Activated CD8-positive, alpha-beta T cell treated with anti-CD3 and anti-CD28 coated beads for 36 hours (primary cell): Measurements from ENCODE around the gene OR6F1. TPM values are rescaled to one million over a fixed set of nuclear protein-coding genes. Genes with fewer than 3 reads are reported as not detected.
"Not testable (repeated sequence)": the region's sequence is repeated elsewhere in the genome, so short reads cannot be mapped to it uniquely, and the experiment has no call there.

Experiments
- ATAC-seq: fragments of 200-7000 bp; cut with Tn5 transposase; one replicate; pipeline ENCODE4 v1.10.0; 2021; ENCODE audit warnings: mild to moderate bottlenecking, moderate library complexity
- CTCF ChIA-PET: fragments of 350-600 bp; sonication (Branson Sonifier 250); formaldehyde crosslinking; loops from one replicate; lab custom pipeline; 2021; ENCODE audit warnings: antibody characterized with exemption; lab: Charles Lee
- POLR2A ChIA-PET: fragments of 350-600 bp; sonication (Branson Sonifier 250); formaldehyde crosslinking; loops from one replicate; lab custom pipeline; 2021; ENCODE audit warnings: antibody characterized with exemption; lab: Charles Lee
- DNase-seq: peaks from one replicate; pipeline ENCODE4 v3.0.0-alpha.2; 2020
- H3K27ac Mint-ChIP-seq: one replicate; pipeline ENCODE4 v1.8.0; 2021; ENCODE audit warnings: mild to moderate bottlenecking, mixed read lengths
- H3K27me3 Mint-ChIP-seq: one replicate; pipeline ENCODE4 v1.8.0; 2021; ENCODE audit warnings: mixed read lengths
- H3K36me3 Mint-ChIP-seq: one replicate; pipeline ENCODE4 v1.8.0; 2021; ENCODE audit warnings: low read depth, mixed read lengths
- H3K4me1 Mint-ChIP-seq: one replicate; pipeline ENCODE4 v1.8.0; 2021; ENCODE audit warnings: low read depth, mixed read lengths
- H3K4me3 Mint-ChIP-seq: one replicate; pipeline ENCODE4 v1.8.0; 2021; ENCODE audit warnings: mild to moderate bottlenecking, moderate library complexity, mixed read lengths
- H3K9me3 Mint-ChIP-seq: one replicate; pipeline ENCODE4 v1.8.0; 2021; ENCODE audit warnings: mixed read lengths
- intact Hi-C: fragments of 100-400 bp; cut with micrococcal nuclease; formaldehyde crosslinking; loops from one replicate; pipeline ENCODE4 v1.10.0; 2022
- total RNA-seq, 2 experiments: library from RNA; stranded (reverse); gene quantifications; one replicate each; pipeline ENCODE4 v1.2.3, GENCODE V29; 2021
- TF ChIP-seq, protein P1 (sequence below): fragments of 200-600 bp; IDR thresholded peaks from one replicate; pipeline ENCODE4 v1.8.0; 2022; ENCODE audit warnings: antibody characterized with exemption, mild to moderate bottlenecking

Gene OR6F1
- not detected for total RNA-seq

DNA sequence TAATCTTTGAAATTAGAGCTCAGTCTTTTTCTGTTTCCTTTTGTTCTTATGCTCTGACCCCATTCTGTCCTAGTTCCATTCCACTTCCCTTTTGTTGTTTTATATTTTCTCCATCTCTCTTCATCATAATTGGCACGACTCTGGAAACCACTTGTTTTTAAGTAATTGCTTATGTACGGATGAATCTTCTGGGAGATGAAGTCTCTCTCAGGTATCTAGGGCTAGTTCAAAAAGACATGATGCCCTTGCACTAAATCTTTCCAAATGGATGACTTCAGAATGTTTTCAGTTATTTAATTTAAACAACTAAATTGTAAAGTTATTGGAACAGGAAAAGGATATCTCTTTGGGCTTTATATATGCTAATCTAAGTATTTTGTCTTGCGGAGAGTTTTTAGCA, at the start of gene OR6F1:
Gene OR6F1 (minus strand): TSS at position 101 of the 400 bp plus-strand sequence. CDS start 3,891 bp downstream, outside the sequence.
- Mint-ChIP-seq H3K4me1 (no peaks in the 10 kb centered on the region), H3K36me3 (no peaks in the 10 kb centered on the region), H3K4me3 (no peak within 1 kb of the TSS), H3K27ac (no peak within 1 kb of the TSS), H3K9me3 (peaks cover 2% of the 10 kb centered on the region), H3K27me3 (peaks cover 2% of the 10 kb centered on the region)
- no peak for ATAC-seq
- DNase-seq, result no peak
- intact Hi-C loops, result no loop called here
- POLR2A ChIA-PET, result no interaction called here
- TF ChIP-seq, protein P1, sequence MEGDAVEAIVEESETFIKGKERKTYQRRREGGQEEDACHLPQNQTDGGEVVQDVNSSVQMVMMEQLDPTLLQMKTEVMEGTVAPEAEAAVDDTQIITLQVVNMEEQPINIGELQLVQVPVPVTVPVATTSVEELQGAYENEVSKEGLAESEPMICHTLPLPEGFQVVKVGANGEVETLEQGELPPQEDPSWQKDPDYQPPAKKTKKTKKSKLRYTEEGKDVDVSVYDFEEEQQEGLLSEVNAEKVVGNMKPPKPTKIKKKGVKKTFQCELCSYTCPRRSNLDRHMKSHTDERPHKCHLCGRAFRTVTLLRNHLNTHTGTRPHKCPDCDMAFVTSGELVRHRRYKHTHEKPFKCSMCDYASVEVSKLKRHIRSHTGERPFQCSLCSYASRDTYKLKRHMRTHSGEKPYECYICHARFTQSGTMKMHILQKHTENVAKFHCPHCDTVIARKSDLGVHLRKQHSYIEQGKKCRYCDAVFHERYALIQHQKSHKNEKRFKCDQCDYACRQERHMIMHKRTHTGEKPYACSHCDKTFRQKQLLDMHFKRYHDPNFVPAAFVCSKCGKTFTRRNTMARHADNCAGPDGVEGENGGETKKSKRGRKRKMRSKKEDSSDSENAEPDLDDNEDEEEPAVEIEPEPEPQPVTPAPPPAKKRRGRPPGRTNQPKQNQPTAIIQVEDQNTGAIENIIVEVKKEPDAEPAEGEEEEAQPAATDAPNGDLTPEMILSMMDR, result no peak
- CTCF ChIA-PET, result no interaction called here

DNA sequence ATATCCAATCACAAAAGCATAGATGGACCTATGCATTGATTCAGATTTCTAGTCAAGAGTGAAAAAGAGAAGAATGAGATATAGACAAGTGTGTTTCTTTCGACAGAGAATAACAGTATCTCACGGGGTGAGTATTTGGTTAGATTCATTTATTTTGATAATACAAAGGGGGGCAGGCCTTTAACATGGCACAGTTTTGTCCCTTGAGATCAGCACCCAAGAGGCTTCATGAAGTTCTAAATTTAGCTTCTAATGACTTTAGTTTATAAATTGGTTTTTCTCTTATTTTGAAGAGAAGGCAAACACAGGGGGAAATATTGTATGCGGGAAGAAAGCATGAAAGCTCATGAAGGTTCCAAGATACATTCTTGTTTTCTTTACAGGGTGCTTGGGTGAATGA, 44.0 kb upstream of the OR6F1 start, which contains the start of gene OR1C1:
Gene OR1C1 (minus strand): TSS at position 101 of the 400 bp plus-strand sequence. CDS start 2,150 bp downstream, outside the sequence.
- Mint-ChIP-seq H3K27ac (no peak within 1 kb of the TSS), H3K4me3 (no peak within 1 kb of the TSS), H3K36me3 (no peaks in the 10 kb centered on the region), H3K4me1 (no peaks in the 10 kb centered on the region), H3K27me3 (no peaks in the 10 kb centered on the region), H3K9me3 (no peaks in the 10 kb centered on the region)
- intact Hi-C loops, result no loop called here
- TF ChIP-seq, protein P1, result no peak
- POLR2A ChIA-PET, result interaction anchor here (0.8 kb wide), 1 partner anchor 97 kb away, joined by 3 read pairs; the partner anchor contains the start of gene TRIM58
- ATAC-seq, result no peak
- CTCF ChIA-PET, result interaction anchor here (1.0 kb wide), 1 partner anchor 101 kb away, joined by 3 read pairs; no protein-coding TSS in a partner anchor
- no peak for DNase-seq

DNA sequence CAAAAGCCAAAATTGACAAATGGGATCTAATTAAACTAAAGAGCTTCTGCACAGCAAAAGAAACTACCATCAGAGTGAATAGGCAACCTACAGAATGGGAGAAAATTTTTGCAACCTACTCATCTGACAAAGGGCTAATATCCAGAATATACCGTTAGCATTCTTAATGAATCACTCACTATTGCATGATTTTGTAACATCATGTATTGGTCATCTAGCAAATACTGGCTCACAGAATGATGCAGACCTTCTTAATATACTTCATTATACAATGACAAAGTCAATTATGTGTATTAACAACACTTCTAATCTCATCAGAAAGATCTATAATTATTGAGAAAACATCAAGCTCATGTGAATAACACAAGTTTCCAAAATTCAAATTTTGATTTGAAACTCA, 37.9 kb upstream of the OR6F1 start:
- H3K27me3 Mint-ChIP-seq, H3K9me3 Mint-ChIP-seq, H3K36me3 Mint-ChIP-seq, CTCF ChIA-PET, POLR2A ChIA-PET, intact Hi-C loops, H3K27ac Mint-ChIP-seq, ATAC-seq, H3K4me1 Mint-ChIP-seq, DNase-seq, H3K4me3 Mint-ChIP-seq: not testable (repeated sequence)

DNA sequence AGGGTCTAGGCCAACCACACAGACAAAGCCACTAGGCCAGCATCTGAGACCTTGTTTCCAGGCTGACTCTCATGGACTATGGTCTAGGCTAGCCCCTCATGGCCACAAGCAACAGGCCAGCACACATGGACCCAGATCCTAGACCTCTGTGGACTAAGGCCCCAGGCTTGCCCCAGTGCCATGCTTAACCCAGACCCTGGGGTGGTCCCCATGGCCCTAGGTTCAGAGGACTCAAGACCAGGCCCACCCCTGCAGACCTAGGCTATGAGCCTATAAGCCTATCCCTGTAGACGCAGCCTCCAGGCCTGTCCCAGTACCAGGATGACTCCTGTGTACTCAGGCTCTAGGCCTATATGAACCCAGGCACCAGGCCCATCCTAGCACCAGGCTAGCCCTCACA, 33.4 kb upstream of the OR6F1 start:
- peaks cover 8% of the 10 kb centered on the region for H3K9me3 Mint-ChIP-seq
- TF ChIP-seq, protein P1, result no peak
- H3K4me3 Mint-ChIP-seq, result no peak overlapping the region
- no peaks in the 10 kb centered on the region for H3K36me3 Mint-ChIP-seq
- ATAC-seq (no peak), DNase-seq (no peak)
- H3K27me3 Mint-ChIP-seq, result no peaks in the 10 kb centered on the region
- no peak overlapping the region for H3K27ac Mint-ChIP-seq
- POLR2A ChIA-PET, result no interaction called here
- intact Hi-C loops, result no loop called here
- CTCF ChIA-PET, result no interaction called here
- no peaks in the 10 kb centered on the region for H3K4me1 Mint-ChIP-seq

DNA sequence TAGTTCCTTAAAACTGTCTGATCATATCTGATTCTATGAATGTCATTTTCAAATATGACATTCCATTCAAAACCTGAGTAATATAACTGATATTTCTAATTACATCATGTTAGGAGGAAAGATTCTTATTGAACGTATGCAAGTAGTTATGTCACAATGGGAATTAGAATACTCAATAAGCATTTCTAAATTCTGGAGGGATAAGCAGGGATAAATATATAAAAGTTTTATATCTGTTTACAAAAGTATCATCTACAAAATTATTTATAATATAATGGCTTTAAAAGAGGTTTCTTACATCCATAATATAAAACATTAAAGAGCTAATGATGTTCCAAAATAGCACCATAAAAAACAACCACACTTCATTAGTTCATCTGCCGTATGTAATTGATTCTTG, 31.6 kb upstream of the OR6F1 start, which contains the start of gene OR14A2:
Gene OR14A2 (minus strand): TSS at position 101 of the 400 bp plus-strand sequence.
- H3K4me1 Mint-ChIP-seq, result no peaks in the 10 kb centered on the region
- H3K27ac Mint-ChIP-seq, result no peak within 1 kb of the TSS
- peaks cover 8% of the 10 kb centered on the region for H3K9me3 Mint-ChIP-seq
- POLR2A ChIA-PET, result no interaction called here
- TF ChIP-seq, protein P1, result no peak
- no peaks in the 10 kb centered on the region for H3K27me3 Mint-ChIP-seq
- no peak within 1 kb of the TSS for H3K4me3 Mint-ChIP-seq
- ATAC-seq (no peak), DNase-seq (no peak)
- intact Hi-C loops, result no loop called here
- CTCF ChIA-PET, result no interaction called here
- no peaks in the 10 kb centered on the region for H3K36me3 Mint-ChIP-seq
